H1 (cell line): ENCODE measurements around the gene DUSP3. TPM values are rescaled to one million over a fixed set of nuclear protein-coding genes. Genes with fewer than 3 reads are reported as not detected.
A peak's percentile ranks its signal among the peaks of the same experiment; 100 is the strongest.

ENCODE experiments used
- CTCF ChIA-PET: fragments of 300-600 bp; sonication (Branson Sonifier 250); formaldehyde crosslinking; loops from one replicate; lab custom pipeline; 2021; ENCODE audit not compliant: partially characterized antibody; lab: Charles Lee
- POLR2A ChIA-PET: fragments of 300-600 bp; sonication (Branson Sonifier 250); formaldehyde crosslinking; loops from one replicate; lab custom pipeline; 2021; ENCODE audit warnings: inconsistent platforms; ENCODE audit not compliant: partially characterized antibody; lab: Charles Lee
- DNase-seq, 2 experiments: peaks; one replicate each; pipeline versions ENCODE4 v3.0.0 to v3.0.0-alpha.2; 2010 to 2022; ENCODE audit warnings: low spot score in 2 of 2, low read depth in 1 of 2, mixed read lengths in 1 of 2
- FAIRE-seq: peaks from 2 replicates; lab custom pipeline; 2011; peaks lifted over from hg19 to GRCh38; lab: Jason Lieb, UNC
- H2AFZ ChIP-seq: 2 replicates; pipeline ENCODE4 v1.8.1; 2012; ENCODE audit warnings: low read length, inconsistent platforms
- H2AK5ac ChIP-seq: 2 replicates; pipeline ENCODE4 v1.6.1; 2013; ENCODE audit warnings: low read depth, low read length
- H2BK120ac ChIP-seq: replicated peaks from 2 replicates; pipeline ENCODE3; 2013; ENCODE audit warnings: low read depth, low read length, inconsistent platforms
- H2BK12ac ChIP-seq: 2 replicates; pipeline ENCODE4 v1.6.1; 2013; ENCODE audit warnings: low read depth, low read length
- H2BK15ac ChIP-seq: 2 replicates; pipeline ENCODE4 v1.6.1; 2013; ENCODE audit warnings: low read length
- H2BK20ac ChIP-seq: 2 replicates; pipeline ENCODE4 v1.6.1; 2013; ENCODE audit warnings: low read length
- H2BK5ac ChIP-seq: 2 replicates; pipeline ENCODE4 v1.6.1; 2013; ENCODE audit warnings: low read depth, low read length
- H3K14ac ChIP-seq: 2 replicates; pipeline ENCODE4 v1.6.1; 2013; ENCODE audit warnings: inconsistent platforms; ENCODE audit not compliant: insufficient read length
- H3K18ac ChIP-seq: 2 replicates; pipeline ENCODE4 v1.6.1; 2013; ENCODE audit warnings: low read length; ENCODE audit errors: extremely low read depth
- H3K23ac ChIP-seq: 2 replicates; pipeline ENCODE4 v1.6.1; 2013; ENCODE audit warnings: inconsistent platforms; ENCODE audit not compliant: insufficient read length
- H3K23me2 ChIP-seq: 2 replicates; pipeline ENCODE4 v1.6.1; 2013; ENCODE audit warnings: low read depth, low read length
- H3K27ac ChIP-seq: 2 replicates; pipeline ENCODE4 v1.6.1; 2011; ENCODE audit warnings: low read depth, low read length, inconsistent platforms
- H3K27me3 ChIP-seq, 4 experiments: replicated peaks in 1 of 4; 1 replicate in 1 of 4; 2 replicates in 3 of 4; pipeline versions ENCODE4 v1.6.1 to v1.8.1; 2011 to 2013; ENCODE audit warnings: low read length in 3 of 4, mild to moderate bottlenecking in 3 of 4, inconsistent platforms in 2 of 4, mixed read lengths in 2 of 4, moderate library complexity in 1 of 4; ENCODE audit not compliant: control insufficient read depth in 3 of 4, insufficient read depth in 3 of 4; ENCODE audit errors: extremely low read depth in 1 of 4
- H3K36me3 ChIP-seq, 4 experiments: 2 replicates each; pipeline versions ENCODE4 v1.6.1 to v1.8.1; 2011 to 2013; ENCODE audit warnings: mild to moderate bottlenecking in 4 of 4, low read length in 3 of 4, moderate library complexity in 2 of 4, control low read depth in 1 of 4, inconsistent platforms in 1 of 4; ENCODE audit not compliant: insufficient read depth in 4 of 4, control insufficient read depth in 2 of 4
- H3K4ac ChIP-seq: replicated peaks from 2 replicates; pipeline ENCODE3; 2013; ENCODE audit warnings: low read length, low read depth, mixed read lengths, inconsistent platforms; ENCODE audit not compliant: insufficient read length
- H3K4me1 ChIP-seq, 4 experiments: replicated peaks in 1 of 4; 1 replicate in 1 of 4; 2 replicates in 3 of 4; pipeline versions ENCODE4 v1.6.1 to v1.8.1; 2011 to 2013; ENCODE audit warnings: low read length in 3 of 4, inconsistent platforms in 2 of 4, mixed read lengths in 1 of 4; ENCODE audit not compliant: insufficient read depth in 4 of 4, control insufficient read depth in 3 of 4
- H3K4me2 ChIP-seq, 2 experiments: 2 replicates each; pipeline versions ENCODE4 v1.6.1 to v1.8.1; 2011 to 2013; ENCODE audit warnings: low read depth in 2 of 2, low read length in 2 of 2, control low read depth in 1 of 2, inconsistent platforms in 1 of 2, mild to moderate bottlenecking in 1 of 2; ENCODE audit not compliant: insufficient read depth in 1 of 2
- H3K4me3 ChIP-seq, 4 experiments: fragments of 200-600, 300-600 bp in 1 of 4; sonication (generic), shearing (Covaris generic), sonication (Bioruptor Twin) in 1 of 4; 2 replicates each; pipeline versions ENCODE4 v1.5.1 to v1.8.1; 2011 to 2016; ENCODE audit warnings: low read length in 4 of 4, low read depth in 3 of 4, control low read depth in 2 of 4, inconsistent platforms in 2 of 4, mild to moderate bottlenecking in 2 of 4, mixed read lengths in 1 of 4, moderate library complexity in 1 of 4; ENCODE audit not compliant: insufficient read depth in 2 of 4; ENCODE audit errors: extremely low read depth in 1 of 4
- H3K56ac ChIP-seq: replicated peaks from 2 replicates; pipeline ENCODE3; 2013; ENCODE audit warnings: low read depth, mild to moderate bottlenecking, mixed read lengths, low read length, inconsistent platforms; ENCODE audit not compliant: insufficient read length
- H3K79me1 ChIP-seq: 2 replicates; pipeline ENCODE4 v1.6.1; 2013; ENCODE audit warnings: low read depth, low read length, control low read depth
- H3K79me2 ChIP-seq, 2 experiments: 2 replicates each; pipeline versions ENCODE4 v1.6.1 to v1.8.1; 2012 to 2013; ENCODE audit warnings: low read length in 2 of 2, mild to moderate bottlenecking in 2 of 2, inconsistent platforms in 1 of 2; ENCODE audit not compliant: insufficient read depth in 2 of 2, control insufficient read depth in 1 of 2
- H3K9ac ChIP-seq, 4 experiments: replicated peaks in 1 of 4; 1 replicate in 1 of 4; 2 replicates in 3 of 4; pipeline versions ENCODE4 v1.6.1 to v1.8.1; 2011 to 2013; ENCODE audit warnings: low read depth in 3 of 4, low read length in 3 of 4, control low read depth in 2 of 4, mild to moderate bottlenecking in 2 of 4, moderate library complexity in 2 of 4, inconsistent platforms in 1 of 4; ENCODE audit errors: extremely low read depth in 1 of 4
- H3K9me3 ChIP-seq, 2 experiments: 2 replicates each; pipeline versions ENCODE4 v1.6.1 to v1.8.1; 2012 to 2013; ENCODE audit warnings: mild to moderate bottlenecking in 2 of 2, moderate library complexity in 2 of 2, control low read depth in 1 of 2, inconsistent platforms in 1 of 2, low read depth in 1 of 2, low read length in 1 of 2, mixed read lengths in 1 of 2; ENCODE audit not compliant: insufficient read depth in 2 of 2
- H4K20me1 ChIP-seq, 2 experiments: replicated peaks in 1 of 2; 2 replicates each; pipeline versions ENCODE3 to v1.8.1; 2011 to 2013; ENCODE audit warnings: inconsistent platforms in 2 of 2, low read length in 2 of 2, mild to moderate bottlenecking in 1 of 2; ENCODE audit not compliant: insufficient read depth in 2 of 2, control insufficient read depth in 1 of 2
- H4K5ac ChIP-seq: 2 replicates; pipeline ENCODE4 v1.6.1; 2013; ENCODE audit warnings: low read length, low read depth, mixed read lengths, inconsistent platforms; ENCODE audit not compliant: insufficient read length
- H4K8ac ChIP-seq: 2 replicates; pipeline ENCODE4 v1.8.0; 2013; ENCODE audit warnings: mild to moderate bottlenecking, moderate library complexity, low read length, inconsistent platforms; ENCODE audit not compliant: insufficient read depth; ENCODE audit errors: extremely low read depth
- H4K91ac ChIP-seq: replicated peaks from 2 replicates; pipeline ENCODE3; 2013; ENCODE audit warnings: low read length, mixed read lengths, inconsistent platforms; ENCODE audit not compliant: insufficient read length
- BCL11A ChIP-seq, 2 experiments: IDR thresholded peaks; one replicate each; pipeline ENCODE4 v1.6.1; 2011; ENCODE audit warnings: low read depth in 2 of 2, low read length in 2 of 2, mild to moderate bottlenecking in 2 of 2
- BRCA1 ChIP-seq: IDR thresholded peaks from 2 replicates; pipeline ENCODE4 v1.6.1; 2012; ENCODE audit warnings: low read depth, low read length, improper control_type of control experiment
- CBX5 ChIP-seq: fragments of 300-800, 300-1000 bp; sonication (generic); IDR thresholded peaks from 2 replicates; pipeline ENCODE4 v1.7.1; 2016; ENCODE audit warnings: antibody characterized with exemption, low read length, low read depth
- CEBPB ChIP-seq: IDR thresholded peaks from 2 replicates; pipeline ENCODE4 v1.6.1; 2012; ENCODE audit warnings: low read depth, low read length
- CTBP2 ChIP-seq: IDR thresholded peaks from 2 replicates; pipeline ENCODE4 v1.7.0; 2011; ENCODE audit warnings: borderline replicate concordance, mild to moderate bottlenecking, moderate library complexity, mixed read lengths, low read length; ENCODE audit not compliant: insufficient read depth, insufficient read length
- EP300 ChIP-seq, 2 experiments: IDR thresholded peaks; 1 replicate in 1 of 2; 2 replicates in 1 of 2; pipeline ENCODE4 v1.6.1; 2011 to 2012; ENCODE audit warnings: low read depth in 2 of 2, low read length in 2 of 2, mild to moderate bottlenecking in 2 of 2, borderline replicate concordance in 1 of 2, inconsistent platforms in 1 of 2, moderate library complexity in 1 of 2
- FOSL1 ChIP-seq: IDR thresholded peaks from 2 replicates; pipeline ENCODE4 v1.6.1; 2011; ENCODE audit warnings: mild to moderate bottlenecking, low read depth, low read length, moderate library complexity; ENCODE audit not compliant: insufficient read depth
- JUN ChIP-seq: IDR thresholded peaks from 2 replicates; pipeline ENCODE4 v1.6.1; 2011; ENCODE audit warnings: low read depth, mild to moderate bottlenecking, improper control_type of control experiment, low read length
- NANOG ChIP-seq: IDR thresholded peaks from 2 replicates; pipeline ENCODE4 v1.6.1; 2011; ENCODE audit warnings: low read length, low read depth, mild to moderate bottlenecking, inconsistent platforms; ENCODE audit not compliant: insufficient read depth, poor library complexity, severe bottlenecking
- POU5F1 ChIP-seq: IDR thresholded peaks from 2 replicates; pipeline ENCODE4 v1.6.1; 2011; ENCODE audit warnings: low read depth, mild to moderate bottlenecking, low read length, moderate library complexity
- RNF2 ChIP-seq: fragments of 200-900, 300-1000 bp; sonication (generic); IDR thresholded peaks from 2 replicates; pipeline ENCODE4 v1.7.1; 2016; ENCODE audit warnings: borderline replicate concordance, low read depth, mild to moderate bottlenecking, antibody characterized with exemption, low read length; ENCODE audit not compliant: poor library complexity, severe bottlenecking; ENCODE audit errors: missing control alignments
- TCF12 ChIP-seq: IDR thresholded peaks from 2 replicates; pipeline ENCODE4 v1.6.1; 2011; ENCODE audit warnings: low read depth, mild to moderate bottlenecking, low read length
- ZNF274 ChIP-seq: IDR thresholded peaks from 2 replicates; pipeline ENCODE4 v1.7.0; 2012; ENCODE audit warnings: low read length, borderline replicate concordance; ENCODE audit errors: extremely low read depth
- WGBS, 2 experiments: shearing (Covaris generic) in 1 of 2; methylation state at CpG; one replicate each; pipeline versions ENCODE4 v1.1.6 to v1.1.7; 2013 to 2015; ENCODE audit warnings: low lambda C conversion rate in 2 of 2, mixed read lengths in 2 of 2, inconsistent platforms in 1 of 2, low coverage in 1 of 2, missing lambda C conversion rate in 1 of 2; ENCODE audit not compliant: insufficient replicate concordance in 2 of 2, insufficient coverage in 1 of 2, insufficient read length in 1 of 2; ENCODE audit errors: extremely low coverage in 1 of 2, missing lambda C conversion rate in 1 of 2; 5-methylcytosine and 5-hydroxymethylcytosine counted together
- polyA plus RNA-seq, 7 experiments: library from polyadenylated mRNA; depleted of rRNA in 3 of 7; stranded (reverse) in 5 of 7; unstranded in 2 of 7; fragments of >200 nt in 5 of 7; fragments of 200-250 nt in 2 of 7; gene quantifications; 1 replicate in 5 of 7; 2 replicates in 1 of 7; 4 replicates in 1 of 7; pipeline versions ENCODE4 v1.2.1 to v1.2.3, GENCODE V29; 2011 to 2013; ENCODE audit warnings: missing spikeins in 2 of 7, mixed read lengths in 2 of 7
- total RNA-seq: library from RNA; stranded (reverse); fragmentation: NEBNext Ultra II Directional; extraction: Animal tissue kit (Norgen Biotek cat#: 25700); gene quantifications from 2 replicates; pipeline ENCODE4 v1.2.1, GENCODE V29; 2021

The DUSP3 gene
- total and polyA plus RNA-seq, 2 of the 8 experiments (the other 6 are each of a cell fraction or from before 2014, with no cell fraction given) = 15.1 to 21.2 TPM

- Histone ChIP-seq H2BK120ac (no peak within 1 kb of the TSS), H2BK12ac (peak within 1 kb of the TSS; percentile 51; the same call in 1 of the 2 replicates), H2BK5ac (no peak within 1 kb of the TSS), H3K9me3 (no peaks in the 10 kb centered on the region), H3K4ac (no peak within 1 kb of the TSS), H4K91ac (no peak within 1 kb of the TSS), H3K4me3 (peak within 1 kb of the TSS; percentile 56 to 97 (median 80)), H3K9ac (peak within 1 kb of the TSS in 1 of 4 experiments; percentile 94; a peak in 1 of 7 replicates), H3K56ac (no peak within 1 kb of the TSS), H4K8ac (no peak within 1 kb of the TSS), H3K14ac (no peak within 1 kb of the TSS), H3K27me3 (peaks cover 0 to 7% (median 6%) of the 10 kb centered on the region in 4 experiments; a peak in 6 of 7 replicates), H4K20me1 (peaks cover 2 to 4% of the 10 kb centered on the region in 2 experiments), H3K36me3 (no peaks in the 10 kb centered on the region; a peak in 1 of 8 replicates), H3K4me2 (peak within 1 kb of the TSS; percentile 63 to 64), H3K23ac (no peak within 1 kb of the TSS), H3K27ac (no peak within 1 kb of the TSS), H3K4me1 (peaks cover 0 to 6% (median 4%) of the 10 kb centered on the region in 4 experiments; a peak in 5 of 7 replicates), H2BK20ac (no peak within 1 kb of the TSS), H3K18ac (no peak within 1 kb of the TSS), H4K5ac (no peak within 1 kb of the TSS), H2AFZ (no peak within 1 kb of the TSS; the same call in 1 of the 2 replicates), H2BK15ac (no peak within 1 kb of the TSS), H3K79me1 (peaks cover 3% of the 10 kb centered on the region; the same call in 1 of the 2 replicates), H3K79me2 (peaks cover 0 to 5% of the 10 kb centered on the region in 2 experiments; a peak in 2 of 4 replicates), H2AK5ac (no peak within 1 kb of the TSS), H3K23me2 (no peaks in the 10 kb centered on the region)
- WGBS, 2 experiments = 77% methylated on average over 7 of the region's 7 CpGs; no CpG with 5 or more reads in 1 of the 2 experiments
- no peak for DNase-seq
- FAIRE-seq = no peak
- POLR2A ChIA-PET = interaction anchor here (0.8 to 1.3 kb wide), 2 partner anchors 10 to 51 kb away, joined by 3 read pairs; no protein-coding TSS in a partner anchor
- CTCF ChIA-PET = interaction anchor here (1.1 to 1.6 kb wide), 4 partner anchors 10 to 136 kb away, joined by 3 to 7 read pairs (median 5); partner anchors contain the start of gene CD300LG
- TF ChIP-seq NANOG (no peak), ZNF274 (no peak), FOSL1 (no peak), CBX5 (no peak), EP300 (IDR thresholded peaks at IDR 0.05; ENCODE audit: borderline replicate concordance in 1 of 2, low read depth in 2 of 2, low read length in 2 of 2) (no peak), JUN (no peak), CEBPB (no peak), CTBP2 (no peak), BRCA1 (no peak), BCL11A (IDR thresholded peaks at IDR 0.05; ENCODE audit: low read depth in 2 of 2, low read length in 2 of 2) (no peak), RNF2 (no peak), TCF12 (no peak), POU5F1 (no peak)
Observed at GRCh38 chr17:43780135-43780534, 1.4 kb upstream of the DUSP3 start, which contains the start of gene CFAP97D1. Gene CFAP97D1 (plus strand): TSS chr17:43780435. CDS start chr17:43780463, 28 bp downstream.
